Non-pigmented ciliary epithelial cell (primary cell): ENCODE measurements around the gene PMEPA1.

Source experiments
- DNase-seq: peaks from one replicate; pipeline ENCODE4 v3.0.0-alpha.2; 2010; ENCODE audit warnings: low read depth

The PMEPA1 gene

DNA sequence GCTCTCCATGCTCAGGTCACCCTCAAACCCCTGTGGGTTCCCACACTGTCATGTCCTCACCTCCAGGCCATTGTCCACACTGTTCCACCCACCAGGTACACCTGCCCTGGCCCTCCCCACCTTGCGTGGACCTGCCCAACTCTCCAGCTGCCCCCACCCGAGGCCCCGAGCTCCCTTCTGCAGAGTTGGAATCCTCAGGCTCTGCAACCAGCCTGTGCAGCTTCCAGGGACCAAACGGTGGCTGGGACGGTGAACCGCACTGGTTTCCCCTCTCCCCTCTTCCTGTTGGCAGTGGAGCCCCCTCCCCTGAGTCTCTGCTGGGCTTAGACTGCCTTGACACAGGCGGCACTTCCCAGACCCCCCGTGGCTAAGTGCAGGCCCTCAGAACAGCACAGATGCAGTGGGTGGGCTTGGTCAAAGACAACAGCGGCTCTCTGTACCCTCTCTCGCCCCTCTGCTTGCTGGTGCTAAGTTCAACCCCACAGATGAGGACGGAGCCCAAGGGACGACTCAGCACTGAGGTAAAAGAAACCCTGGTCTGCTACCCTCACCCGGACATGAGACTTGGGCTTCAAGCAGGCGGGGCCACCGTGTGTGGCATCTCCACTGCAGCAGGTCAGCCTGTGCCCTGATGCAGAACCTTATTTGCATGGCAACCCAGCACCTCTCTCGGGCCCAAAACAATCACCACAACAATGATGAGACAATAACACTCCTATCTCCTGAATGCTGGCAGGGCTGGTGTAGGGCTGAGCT lies 100.6 kb downstream of the PMEPA1 start:
- no peak for DNase-seq

DNA sequence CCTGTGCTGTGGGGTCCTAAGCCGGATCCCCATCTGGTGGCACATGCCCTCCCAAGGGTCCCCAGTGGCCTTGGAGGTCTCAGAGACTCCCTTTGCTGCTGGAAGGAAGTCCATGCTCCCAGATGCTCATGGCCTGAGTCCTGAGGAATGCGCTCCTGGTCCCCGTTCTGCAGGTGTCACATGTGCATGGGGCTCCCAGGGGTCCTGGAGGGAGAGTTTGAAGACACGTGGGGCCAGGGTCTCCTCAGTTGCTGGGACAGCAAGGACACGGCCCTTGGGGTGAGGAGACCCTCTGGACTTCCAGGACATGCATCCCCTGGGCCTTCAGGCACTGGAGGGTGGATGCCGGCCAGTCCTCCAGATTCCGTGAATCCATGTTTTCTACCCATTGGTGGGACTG lies 101.3 kb downstream of the PMEPA1 start:
- DNase-seq, result no peak

DNA sequence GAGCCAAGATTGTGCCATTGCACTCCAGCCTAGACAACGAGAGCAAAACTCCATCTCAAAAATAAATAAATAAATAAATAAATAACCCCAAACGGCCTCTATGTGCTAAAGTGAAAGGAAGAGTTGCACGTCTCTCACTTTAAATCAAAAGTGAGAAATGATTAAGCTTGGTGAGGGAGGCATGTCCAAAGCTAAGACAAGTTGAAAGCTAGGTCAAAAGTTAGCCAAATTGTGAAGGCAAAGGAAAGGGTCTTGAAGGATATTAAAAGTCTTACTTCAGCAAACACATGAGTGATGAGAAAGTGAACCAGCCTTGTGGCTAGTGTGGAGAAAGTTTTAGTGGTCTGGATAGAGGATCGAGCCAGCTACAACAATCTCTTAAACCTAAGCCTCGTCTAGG lies 103.9 kb downstream of the PMEPA1 start:
- DNase-seq, result no peak

DNA sequence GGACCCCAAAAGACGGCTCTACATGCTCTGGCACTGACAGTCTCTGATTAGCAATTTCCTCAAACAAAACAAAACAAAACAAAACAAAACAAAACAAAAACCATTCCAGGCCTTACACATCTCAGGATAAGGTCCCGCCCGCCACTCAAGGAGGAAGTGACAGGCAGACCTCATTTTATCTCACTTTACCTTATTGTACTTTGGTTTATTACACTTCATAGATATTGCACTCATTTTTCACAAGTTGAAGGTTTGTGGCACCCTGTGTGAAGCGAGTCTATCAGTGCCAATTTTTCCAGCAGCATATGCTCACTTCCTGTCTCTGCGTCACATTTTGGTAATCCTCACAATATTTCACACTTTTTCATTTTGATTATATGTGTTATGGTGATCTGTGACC lies 104.8 kb downstream of the PMEPA1 start:
- no peak for DNase-seq

DNA sequence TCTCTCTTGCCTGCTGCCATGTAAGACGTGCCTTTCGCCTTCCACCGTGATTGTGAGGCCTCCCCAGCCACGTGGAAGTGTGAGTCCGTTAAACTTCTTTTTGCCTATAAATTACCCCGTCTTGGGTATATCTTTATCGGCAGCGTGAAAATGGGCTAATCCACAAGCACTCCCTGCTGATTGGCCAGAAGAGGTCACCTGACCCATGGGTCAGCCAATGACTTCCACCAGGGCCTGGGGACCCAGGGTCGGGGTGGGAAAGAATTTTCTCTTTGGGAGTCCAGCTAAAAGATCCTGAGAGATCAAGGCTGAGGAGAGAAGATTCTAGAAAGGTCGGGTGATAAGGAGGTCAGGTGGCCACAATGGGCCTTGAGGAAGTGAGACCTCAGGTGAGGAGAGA lies 106.7 kb downstream of the PMEPA1 start:
- no peak for DNase-seq

DNA sequence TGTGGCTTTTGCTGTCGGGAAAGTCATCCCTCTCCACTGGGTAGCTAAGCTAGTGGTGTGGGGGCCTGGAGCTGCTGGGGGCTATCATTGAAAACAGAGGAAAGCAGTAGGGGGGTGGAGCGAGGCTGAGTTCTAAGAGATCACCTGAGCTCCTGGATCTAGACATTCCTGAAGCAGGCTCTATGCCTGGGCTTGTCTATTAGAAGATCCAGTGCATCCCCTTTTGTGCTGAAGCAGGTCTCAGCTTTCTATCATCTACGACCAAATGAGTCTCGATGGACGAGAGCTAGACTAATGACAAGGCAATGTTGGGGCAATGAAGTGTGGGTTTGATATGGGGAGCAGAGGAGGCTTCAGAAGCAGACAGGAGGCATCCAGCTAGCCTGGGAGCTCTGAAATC lies 108.1 kb downstream of the PMEPA1 start:
- no peak for DNase-seq

DNA sequence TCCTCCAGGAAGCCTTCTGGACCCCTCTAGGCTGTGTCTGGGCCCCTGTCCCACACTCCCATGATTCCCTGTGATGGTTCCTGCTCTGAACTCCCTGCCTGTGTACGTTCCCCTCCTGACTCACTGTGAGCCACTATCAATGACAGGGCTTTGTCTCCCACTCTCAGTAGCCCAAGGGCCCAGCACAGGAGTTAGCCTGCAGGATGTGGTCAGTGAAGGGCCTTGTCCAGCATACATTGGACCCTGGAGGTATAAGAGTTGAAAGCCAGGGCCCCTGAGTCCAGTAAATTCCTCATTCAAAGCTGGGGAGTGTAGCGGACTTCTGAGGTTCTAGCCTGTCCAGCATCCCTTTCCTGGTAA lies 108.6 kb downstream of the PMEPA1 start:
- DNase-seq, result no peak

DNA sequence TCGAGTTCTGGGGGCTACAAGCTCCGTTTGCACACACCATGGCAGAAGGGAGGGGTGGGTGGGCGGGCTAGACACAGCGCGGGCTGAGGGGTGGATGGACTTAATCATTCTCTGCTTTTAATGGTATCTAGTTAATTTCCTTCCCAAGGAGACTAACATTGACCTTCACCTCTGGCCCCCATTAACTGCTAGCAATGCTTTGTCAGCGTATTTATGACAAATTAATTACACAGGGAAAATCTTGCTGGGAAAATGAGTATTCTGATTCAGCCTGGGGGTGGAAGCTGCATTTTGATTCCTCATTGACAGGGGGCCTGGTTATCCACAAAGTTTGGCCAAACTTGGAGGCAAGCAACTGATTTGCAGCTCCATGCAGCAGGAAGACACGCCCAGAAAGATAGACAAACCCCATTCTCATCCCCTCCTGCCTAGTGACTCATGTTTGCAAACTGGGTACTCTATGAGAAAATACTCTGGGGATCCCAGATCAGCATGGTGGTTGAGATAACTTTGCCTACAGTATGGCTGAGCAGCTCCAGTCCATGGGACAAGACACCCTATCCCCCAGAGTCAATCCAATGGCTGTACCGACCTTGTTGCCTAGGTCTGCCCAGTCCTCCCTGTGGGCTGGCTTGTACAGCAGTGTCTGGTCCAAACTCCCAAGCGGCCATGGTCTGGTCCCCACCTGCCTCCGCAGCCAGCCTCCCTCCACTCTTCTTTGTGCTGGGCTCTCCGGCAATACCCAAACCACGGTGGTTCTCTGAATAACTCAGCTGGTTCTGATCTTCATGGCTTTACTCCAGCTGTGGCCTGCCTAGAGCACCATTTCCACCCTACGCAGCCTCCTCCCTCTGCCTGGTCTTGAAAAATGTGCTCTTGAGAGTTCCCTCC lies 109.2 kb downstream of the PMEPA1 start:
- no peak for DNase-seq

DNA sequence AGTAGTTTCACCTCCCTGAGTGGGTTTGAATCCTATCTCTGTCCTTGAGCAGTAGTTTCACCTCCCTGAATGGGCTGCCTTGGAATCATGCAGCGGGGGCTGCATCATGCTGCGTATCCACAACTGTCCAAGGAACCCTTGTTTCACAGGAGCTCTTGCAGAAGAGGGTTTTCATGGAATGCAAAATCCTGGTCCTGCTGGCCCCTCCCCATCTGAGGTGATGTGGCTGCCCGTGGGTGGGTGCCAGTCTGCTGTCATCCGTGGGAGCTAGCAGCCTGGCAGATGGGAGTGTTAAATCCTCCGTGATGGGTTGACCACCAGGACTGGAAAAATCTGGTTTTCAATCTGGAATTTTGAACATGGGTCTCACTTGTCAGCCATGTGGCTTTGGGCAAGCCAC lies 111.3 kb downstream of the PMEPA1 start:
- DNase-seq, result no peak
